GM10847 (cell line): ENCODE data around the gene LRRC36.

Experiments
- POLR2A ChIP-seq: IDR thresholded peaks from 2 replicates; pipeline ENCODE4 v1.6.1; 2011; ENCODE audit not compliant: insufficient read length; ENCODE audit errors: extremely low read depth

Gene LRRC36

GRCh38 chr16:67310561-67310960 lies 16.1 kb upstream of the LRRC36 start:
- no peak for TF ChIP-seq POLR2A

- no peak for TF ChIP-seq POLR2A
Observed at GRCh38 chr16:67311607-67312488, 14.8 kb upstream of the LRRC36 start.

GRCh38 chr16:67312719-67313118 lies 13.9 kb upstream of the LRRC36 start:
- TF ChIP-seq POLR2A: no peak

- no peak for TF ChIP-seq POLR2A
Observed at GRCh38 chr16:67317853-67318252, 8.8 kb upstream of the LRRC36 start.

GRCh38 chr16:67326115-67326471 lies 522 bp upstream of the LRRC36 start:
- TF ChIP-seq POLR2A: no peak

GRCh38 chr16:67327743-67328142 lies 1.1 kb downstream of the LRRC36 start:
- no peak for TF ChIP-seq POLR2A

GRCh38 chr16:67329901-67330300 lies 3.3 kb downstream of the LRRC36 start:
- no peak for TF ChIP-seq POLR2A

GRCh38 chr16:67333315-67333714 lies 6.7 kb downstream of the LRRC36 start:
- no peak for TF ChIP-seq POLR2A

GRCh38 chr16:67336116-67336515 lies 9.5 kb downstream of the LRRC36 start:
- TF ChIP-seq POLR2A: no peak

GRCh38 chr16:67336648-67337047 lies 10.0 kb downstream of the LRRC36 start:
- no peak for TF ChIP-seq POLR2A

GRCh38 chr16:67339453-67339852 lies 12.8 kb downstream of the LRRC36 start:
- TF ChIP-seq POLR2A: no peak

- no peak for TF ChIP-seq POLR2A
Observed at GRCh38 chr16:67341250-67341649, 14.6 kb downstream of the LRRC36 start.

GRCh38 chr16:67342616-67343015 lies 16.0 kb downstream of the LRRC36 start:
- no peak for TF ChIP-seq POLR2A

GRCh38 chr16:67345401-67345800 lies 18.8 kb downstream of the LRRC36 start:
- TF ChIP-seq POLR2A: no peak

GRCh38 chr16:67346341-67346740 lies 19.7 kb downstream of the LRRC36 start:
- no peak for TF ChIP-seq POLR2A

GRCh38 chr16:67349172-67349571 lies 22.6 kb downstream of the LRRC36 start:
- no peak for TF ChIP-seq POLR2A

GRCh38 chr16:67350324-67350723 lies 23.7 kb downstream of the LRRC36 start:
- TF ChIP-seq POLR2A: no peak

GRCh38 chr16:67356396-67356795 lies 29.8 kb downstream of the LRRC36 start:
- TF ChIP-seq POLR2A: no peak

GRCh38 chr16:67357561-67357960 lies 30.9 kb downstream of the LRRC36 start:
- TF ChIP-seq POLR2A: no peak
